ENCODE measurements around the gene PLCB4. TPM values are rescaled to one million over a fixed set of nuclear protein-coding genes. Genes with fewer than 3 reads are reported as not detected.
A peak's percentile ranks its signal among the peaks of the same experiment; 100 is the strongest.

Gene PLCB4
- total RNA-seq, 1 donor: 4.1 TPM

- no peak for TF ChIP-seq CTCF (IDR thresholded peaks at IDR 0.05; ENCODE audit: insufficient read depth, low read length)
- DNase-seq (ENCODE audit: low read depth): no peak
- H3K4me3 ChIP-seq (ENCODE audit: low read depth, low read length): no peak overlapping the region
Observed at GRCh38 chr20:9495701-9496100, 426.8 kb downstream of the PLCB4 start.

GRCh38 chr20:9496155-9496554 lies 427.3 kb downstream of the PLCB4 start:
- DNase-seq (ENCODE audit: low read depth): no peak
- TF ChIP-seq CTCF (IDR thresholded peaks at IDR 0.05; ENCODE audit: insufficient read depth, low read length): no peak
- no peak overlapping the region for H3K4me3 ChIP-seq (ENCODE audit: low read depth, low read length)

GRCh38 chr20:9498322-9498721 lies 429.4 kb downstream of the PLCB4 start:
- TF ChIP-seq CTCF (IDR thresholded peaks at IDR 0.05; ENCODE audit: insufficient read depth, low read length): no peak
- DNase-seq (ENCODE audit: low read depth): peak; percentile 2
- no peak overlapping the region for H3K4me3 ChIP-seq (ENCODE audit: low read depth, low read length)

- DNase-seq (ENCODE audit: low read depth): no peak
- no peak for TF ChIP-seq CTCF (IDR thresholded peaks at IDR 0.05; ENCODE audit: insufficient read depth, low read length)
- no peak overlapping the region for H3K4me3 ChIP-seq (ENCODE audit: low read depth, low read length)
Observed at GRCh38 chr20:9499126-9499899, 430.4 kb downstream of the PLCB4 start.

- no peak overlapping the region for H3K4me3 ChIP-seq (ENCODE audit: low read depth, low read length)
- no peak for DNase-seq (ENCODE audit: low read depth)
- TF ChIP-seq CTCF (IDR thresholded peaks at IDR 0.05; ENCODE audit: insufficient read depth, low read length): no peak
Observed at GRCh38 chr20:9500121-9500520, 431.2 kb downstream of the PLCB4 start.

- H3K4me3 ChIP-seq (ENCODE audit: low read depth, low read length): no peak overlapping the region
- no peak for DNase-seq (ENCODE audit: low read depth)
- TF ChIP-seq CTCF (IDR thresholded peaks at IDR 0.05; ENCODE audit: insufficient read depth, low read length): no peak
Observed at GRCh38 chr20:9501473-9501872, 432.6 kb downstream of the PLCB4 start.

Data from fibroblast of the aortic adventitia (primary cell).